WI38 (cell line): ENCODE results near the gene CAMLG.

ENCODE experiments used
- H3K4me3 ChIP-seq: 2 replicates; pipeline ENCODE4 v1.5.1; 2011; ENCODE audit warnings: low read depth, mild to moderate bottlenecking, control low read depth, low read length
- TF ChIP-seq, protein P1 (sequence below): IDR thresholded peaks from 2 replicates; pipeline ENCODE4 v1.5.1; 2012; ENCODE audit warnings: low read depth, mild to moderate bottlenecking, control low read depth, low read length

The CAMLG gene

DNA sequence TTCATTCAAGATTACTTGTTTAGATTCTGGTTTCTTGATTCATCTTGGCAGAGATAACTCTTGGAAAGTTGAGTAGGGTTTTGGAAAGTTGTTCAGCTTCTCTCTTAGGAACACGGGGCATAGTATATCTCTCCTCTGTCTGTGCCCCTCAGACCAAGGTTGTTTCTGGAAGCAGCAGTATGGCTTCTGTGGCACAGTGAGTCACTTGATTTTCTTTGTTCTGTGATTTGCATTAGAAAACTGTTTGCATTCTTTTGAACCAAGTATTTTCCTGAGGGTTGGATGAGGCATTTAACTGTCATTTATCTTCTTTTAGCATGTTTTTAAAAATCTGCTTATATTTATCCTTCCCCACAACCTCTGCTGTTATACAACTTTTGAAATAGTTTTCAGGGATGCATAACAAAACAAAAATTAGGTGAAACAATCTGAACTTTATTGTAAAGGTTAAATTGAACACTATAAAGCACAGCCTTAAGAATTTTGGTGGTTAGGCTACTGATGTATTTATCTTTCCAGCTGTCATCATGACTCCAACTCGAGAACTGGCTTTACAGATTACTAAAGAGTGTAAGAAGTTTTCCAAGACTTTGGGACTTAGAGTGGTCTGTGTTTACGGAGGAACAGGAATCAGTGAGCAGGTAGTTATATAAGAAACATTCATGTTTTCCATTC is 46.7 kb downstream of the CAMLG start:
- TF ChIP-seq, protein P1, sequence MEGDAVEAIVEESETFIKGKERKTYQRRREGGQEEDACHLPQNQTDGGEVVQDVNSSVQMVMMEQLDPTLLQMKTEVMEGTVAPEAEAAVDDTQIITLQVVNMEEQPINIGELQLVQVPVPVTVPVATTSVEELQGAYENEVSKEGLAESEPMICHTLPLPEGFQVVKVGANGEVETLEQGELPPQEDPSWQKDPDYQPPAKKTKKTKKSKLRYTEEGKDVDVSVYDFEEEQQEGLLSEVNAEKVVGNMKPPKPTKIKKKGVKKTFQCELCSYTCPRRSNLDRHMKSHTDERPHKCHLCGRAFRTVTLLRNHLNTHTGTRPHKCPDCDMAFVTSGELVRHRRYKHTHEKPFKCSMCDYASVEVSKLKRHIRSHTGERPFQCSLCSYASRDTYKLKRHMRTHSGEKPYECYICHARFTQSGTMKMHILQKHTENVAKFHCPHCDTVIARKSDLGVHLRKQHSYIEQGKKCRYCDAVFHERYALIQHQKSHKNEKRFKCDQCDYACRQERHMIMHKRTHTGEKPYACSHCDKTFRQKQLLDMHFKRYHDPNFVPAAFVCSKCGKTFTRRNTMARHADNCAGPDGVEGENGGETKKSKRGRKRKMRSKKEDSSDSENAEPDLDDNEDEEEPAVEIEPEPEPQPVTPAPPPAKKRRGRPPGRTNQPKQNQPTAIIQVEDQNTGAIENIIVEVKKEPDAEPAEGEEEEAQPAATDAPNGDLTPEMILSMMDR = no peak
- H3K4me3 ChIP-seq = no peak overlapping the region

DNA sequence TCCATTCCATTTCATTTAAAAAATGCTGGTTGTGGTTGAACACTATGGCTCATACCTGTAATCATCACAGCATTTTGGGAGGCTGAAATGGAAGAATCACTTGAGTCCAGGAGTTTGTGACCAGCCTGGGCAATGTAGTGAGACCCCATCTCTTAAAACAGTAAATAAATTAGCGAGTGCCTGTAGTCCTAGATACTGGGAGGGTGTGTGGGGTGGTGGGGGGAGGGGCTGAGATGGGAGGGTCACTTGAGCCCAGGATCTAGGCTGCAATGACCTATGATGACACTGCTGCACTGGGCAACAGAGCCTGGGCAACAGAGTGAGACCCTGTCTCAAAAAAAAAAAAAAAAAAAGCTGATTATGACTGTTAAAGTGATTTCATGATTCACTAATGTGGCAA is 49.3 kb downstream of the CAMLG start:
- TF ChIP-seq, protein P1 = no peak
- no peak overlapping the region for H3K4me3 ChIP-seq

DNA sequence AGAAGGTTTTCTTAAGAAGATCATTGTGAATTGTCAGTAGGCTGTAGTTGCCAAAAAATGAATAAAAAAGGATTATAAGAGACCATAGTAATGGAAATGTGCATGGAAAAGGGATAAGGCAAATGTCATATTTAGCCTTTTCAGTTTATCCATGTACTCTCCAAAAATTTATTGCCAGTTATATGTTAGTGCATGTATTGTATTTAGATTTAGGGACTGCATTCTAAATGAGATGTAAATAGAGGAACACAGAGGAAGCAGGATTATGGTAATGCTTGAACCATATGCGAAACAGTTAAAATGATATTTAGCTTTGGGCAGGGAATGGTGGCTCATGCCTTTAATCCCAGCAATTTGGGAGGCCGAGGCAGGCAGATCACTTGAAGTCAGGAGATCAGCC is 53.2 kb downstream of the CAMLG start:
- no peak overlapping the region for H3K4me3 ChIP-seq

DNA sequence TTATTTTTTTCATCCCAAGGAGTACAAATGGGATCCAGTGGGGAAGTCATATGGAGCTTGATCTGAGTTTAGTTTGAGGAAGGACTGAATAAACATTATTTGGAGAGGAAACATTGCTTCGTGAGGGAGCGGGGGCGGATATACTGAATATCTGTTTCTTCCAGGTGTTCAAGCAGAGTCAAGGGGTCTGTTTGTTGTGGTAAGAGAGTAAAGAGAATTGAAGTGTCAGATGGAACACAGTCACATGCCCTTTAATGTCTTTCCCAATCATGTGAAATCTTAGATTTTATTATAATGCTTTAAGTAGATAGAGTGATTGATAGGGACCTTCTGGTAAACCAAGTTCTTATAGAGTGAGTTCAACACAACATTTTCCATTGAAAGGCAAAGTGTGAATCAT is 53.9 kb downstream of the CAMLG start:
- TF ChIP-seq, protein P1 = no peak
- no peak overlapping the region for H3K4me3 ChIP-seq

More for the DNA sequence above, 53.2 kb downstream of the CAMLG start:
- TF ChIP-seq, protein P1 = no peak

DNA sequence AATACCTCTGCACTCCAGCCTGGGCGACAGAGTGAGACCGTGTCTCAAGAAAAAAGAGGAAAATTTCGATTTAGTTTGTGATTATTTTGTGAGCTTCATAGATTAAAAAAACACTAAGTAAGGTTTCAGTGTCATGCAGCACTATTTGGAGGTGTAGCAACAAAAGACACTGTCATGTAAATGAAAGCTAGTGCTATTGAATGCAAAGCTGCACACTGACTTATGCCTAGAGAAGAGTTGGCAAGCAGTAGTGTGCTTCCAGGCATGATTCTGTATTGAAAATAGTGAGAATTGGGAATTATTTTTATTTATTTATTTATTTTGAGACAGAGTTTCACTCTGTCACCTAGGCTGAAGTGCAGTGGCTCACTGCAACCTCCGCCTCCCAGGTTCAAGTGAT is 54.8 kb downstream of the CAMLG start:
- TF ChIP-seq, protein P1 = no peak
- H3K4me3 ChIP-seq = no peak overlapping the region

DNA sequence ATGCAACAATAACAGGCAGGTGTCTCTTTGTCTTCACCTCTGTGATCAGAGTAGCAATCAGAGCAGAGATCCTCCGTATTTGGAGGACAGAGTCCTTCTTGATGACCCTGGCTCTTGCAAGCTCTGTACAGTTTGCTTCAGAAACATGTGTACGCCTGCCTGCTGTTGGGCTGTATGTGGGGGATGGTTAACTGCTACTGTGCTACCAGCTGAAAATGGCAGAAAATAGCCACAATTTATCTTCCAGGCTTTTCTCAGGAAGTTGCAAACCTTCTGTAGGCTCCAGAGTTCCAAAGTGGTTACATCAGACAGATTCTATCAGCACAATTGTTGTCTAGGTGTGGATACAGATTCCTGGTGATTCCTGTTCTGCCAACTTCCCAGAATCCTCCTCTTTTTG is 55.7 kb downstream of the CAMLG start:
- no peak overlapping the region for H3K4me3 ChIP-seq
- TF ChIP-seq, protein P1 = no peak

DNA sequence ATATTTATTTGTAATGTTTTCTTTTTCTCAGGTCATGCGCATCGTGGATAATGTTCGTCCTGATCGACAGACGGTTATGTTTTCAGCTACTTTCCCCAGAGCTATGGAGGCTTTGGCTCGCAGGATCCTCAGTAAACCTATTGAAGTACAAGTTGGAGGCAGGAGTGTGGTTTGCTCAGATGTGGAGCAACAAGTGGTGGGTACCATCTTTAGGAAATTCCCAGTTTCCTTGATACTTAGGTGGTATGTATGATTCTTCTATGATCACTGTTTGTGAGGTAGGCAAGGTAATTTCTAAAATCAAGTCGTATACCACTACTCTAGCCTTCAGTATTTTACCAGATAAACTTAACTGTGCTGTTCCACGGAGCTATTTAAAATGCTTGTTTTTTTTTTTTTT is 56.5 kb downstream of the CAMLG start:
- TF ChIP-seq, protein P1 = no peak
- H3K4me3 ChIP-seq = no peak overlapping the region
